H1 (cell line): ENCODE measurements around the gene SLC46A3. TPM values are rescaled to one million over a fixed set of nuclear protein-coding genes. Genes with fewer than 3 reads are reported as not detected.

Experiments used
- CTCF ChIA-PET: fragments of 300-600 bp; sonication (Branson Sonifier 250); formaldehyde crosslinking; loops from one replicate; lab custom pipeline; 2021; ENCODE audit not compliant: partially characterized antibody; lab: Charles Lee
- POLR2A ChIA-PET: fragments of 300-600 bp; sonication (Branson Sonifier 250); formaldehyde crosslinking; loops from one replicate; lab custom pipeline; 2021; ENCODE audit warnings: inconsistent platforms; ENCODE audit not compliant: partially characterized antibody; lab: Charles Lee
- DNase-seq, 2 experiments: peaks; one replicate each; pipeline versions ENCODE4 v3.0.0 to v3.0.0-alpha.2; 2010 to 2022; ENCODE audit warnings: low spot score in 2 of 2, low read depth in 1 of 2, mixed read lengths in 1 of 2
- FAIRE-seq: peaks from 2 replicates; lab custom pipeline; 2011; peaks lifted over from hg19 to GRCh38; lab: Jason Lieb, UNC
- H2AFZ ChIP-seq: 2 replicates; pipeline ENCODE4 v1.8.1; 2012; ENCODE audit warnings: low read length, inconsistent platforms
- H2AK5ac ChIP-seq: 2 replicates; pipeline ENCODE4 v1.6.1; 2013; ENCODE audit warnings: low read depth, low read length
- H2BK120ac ChIP-seq: replicated peaks from 2 replicates; pipeline ENCODE3; 2013; ENCODE audit warnings: low read depth, low read length, inconsistent platforms
- H2BK12ac ChIP-seq: 2 replicates; pipeline ENCODE4 v1.6.1; 2013; ENCODE audit warnings: low read depth, low read length
- H2BK15ac ChIP-seq: 2 replicates; pipeline ENCODE4 v1.6.1; 2013; ENCODE audit warnings: low read length
- H2BK20ac ChIP-seq: 2 replicates; pipeline ENCODE4 v1.6.1; 2013; ENCODE audit warnings: low read length
- H2BK5ac ChIP-seq: 2 replicates; pipeline ENCODE4 v1.6.1; 2013; ENCODE audit warnings: low read depth, low read length
- H3K14ac ChIP-seq: 2 replicates; pipeline ENCODE4 v1.6.1; 2013; ENCODE audit warnings: inconsistent platforms; ENCODE audit not compliant: insufficient read length
- H3K18ac ChIP-seq: 2 replicates; pipeline ENCODE4 v1.6.1; 2013; ENCODE audit warnings: low read length; ENCODE audit errors: extremely low read depth
- H3K23ac ChIP-seq: 2 replicates; pipeline ENCODE4 v1.6.1; 2013; ENCODE audit warnings: inconsistent platforms; ENCODE audit not compliant: insufficient read length
- H3K23me2 ChIP-seq: 2 replicates; pipeline ENCODE4 v1.6.1; 2013; ENCODE audit warnings: low read depth, low read length
- H3K27ac ChIP-seq: 2 replicates; pipeline ENCODE4 v1.6.1; 2011; ENCODE audit warnings: low read depth, low read length, inconsistent platforms
- H3K27me3 ChIP-seq, 4 experiments: replicated peaks in 1 of 4; 1 replicate in 1 of 4; 2 replicates in 3 of 4; pipeline versions ENCODE4 v1.6.1 to v1.8.1; 2011 to 2013; ENCODE audit warnings: low read length in 3 of 4, mild to moderate bottlenecking in 3 of 4, inconsistent platforms in 2 of 4, mixed read lengths in 2 of 4, moderate library complexity in 1 of 4; ENCODE audit not compliant: control insufficient read depth in 3 of 4, insufficient read depth in 3 of 4; ENCODE audit errors: extremely low read depth in 1 of 4
- H3K36me3 ChIP-seq, 4 experiments: 2 replicates each; pipeline versions ENCODE4 v1.6.1 to v1.8.1; 2011 to 2013; ENCODE audit warnings: mild to moderate bottlenecking in 4 of 4, low read length in 3 of 4, moderate library complexity in 2 of 4, control low read depth in 1 of 4, inconsistent platforms in 1 of 4; ENCODE audit not compliant: insufficient read depth in 4 of 4, control insufficient read depth in 2 of 4
- H3K4ac ChIP-seq: replicated peaks from 2 replicates; pipeline ENCODE3; 2013; ENCODE audit warnings: low read length, low read depth, mixed read lengths, inconsistent platforms; ENCODE audit not compliant: insufficient read length
- H3K4me1 ChIP-seq, 4 experiments: replicated peaks in 1 of 4; 1 replicate in 1 of 4; 2 replicates in 3 of 4; pipeline versions ENCODE4 v1.6.1 to v1.8.1; 2011 to 2013; ENCODE audit warnings: low read length in 3 of 4, inconsistent platforms in 2 of 4, mixed read lengths in 1 of 4; ENCODE audit not compliant: insufficient read depth in 4 of 4, control insufficient read depth in 3 of 4
- H3K4me2 ChIP-seq, 2 experiments: 2 replicates each; pipeline versions ENCODE4 v1.6.1 to v1.8.1; 2011 to 2013; ENCODE audit warnings: low read depth in 2 of 2, low read length in 2 of 2, control low read depth in 1 of 2, inconsistent platforms in 1 of 2, mild to moderate bottlenecking in 1 of 2; ENCODE audit not compliant: insufficient read depth in 1 of 2
- H3K4me3 ChIP-seq, 4 experiments: fragments of 200-600, 300-600 bp in 1 of 4; sonication (generic), shearing (Covaris generic), sonication (Bioruptor Twin) in 1 of 4; 2 replicates each; pipeline versions ENCODE4 v1.5.1 to v1.8.1; 2011 to 2016; ENCODE audit warnings: low read length in 4 of 4, low read depth in 3 of 4, control low read depth in 2 of 4, inconsistent platforms in 2 of 4, mild to moderate bottlenecking in 2 of 4, mixed read lengths in 1 of 4, moderate library complexity in 1 of 4; ENCODE audit not compliant: insufficient read depth in 2 of 4; ENCODE audit errors: extremely low read depth in 1 of 4
- H3K56ac ChIP-seq: replicated peaks from 2 replicates; pipeline ENCODE3; 2013; ENCODE audit warnings: low read depth, mild to moderate bottlenecking, mixed read lengths, low read length, inconsistent platforms; ENCODE audit not compliant: insufficient read length
- H3K79me1 ChIP-seq: 2 replicates; pipeline ENCODE4 v1.6.1; 2013; ENCODE audit warnings: low read depth, low read length, control low read depth
- H3K79me2 ChIP-seq, 2 experiments: 2 replicates each; pipeline versions ENCODE4 v1.6.1 to v1.8.1; 2012 to 2013; ENCODE audit warnings: low read length in 2 of 2, mild to moderate bottlenecking in 2 of 2, inconsistent platforms in 1 of 2; ENCODE audit not compliant: insufficient read depth in 2 of 2, control insufficient read depth in 1 of 2
- H3K9ac ChIP-seq, 4 experiments: replicated peaks in 1 of 4; 1 replicate in 1 of 4; 2 replicates in 3 of 4; pipeline versions ENCODE4 v1.6.1 to v1.8.1; 2011 to 2013; ENCODE audit warnings: low read depth in 3 of 4, low read length in 3 of 4, control low read depth in 2 of 4, mild to moderate bottlenecking in 2 of 4, moderate library complexity in 2 of 4, inconsistent platforms in 1 of 4; ENCODE audit errors: extremely low read depth in 1 of 4
- H3K9me3 ChIP-seq, 2 experiments: 2 replicates each; pipeline versions ENCODE4 v1.6.1 to v1.8.1; 2012 to 2013; ENCODE audit warnings: mild to moderate bottlenecking in 2 of 2, moderate library complexity in 2 of 2, control low read depth in 1 of 2, inconsistent platforms in 1 of 2, low read depth in 1 of 2, low read length in 1 of 2, mixed read lengths in 1 of 2; ENCODE audit not compliant: insufficient read depth in 2 of 2
- H4K20me1 ChIP-seq, 2 experiments: replicated peaks in 1 of 2; 2 replicates each; pipeline versions ENCODE3 to v1.8.1; 2011 to 2013; ENCODE audit warnings: inconsistent platforms in 2 of 2, low read length in 2 of 2, mild to moderate bottlenecking in 1 of 2; ENCODE audit not compliant: insufficient read depth in 2 of 2, control insufficient read depth in 1 of 2
- H4K5ac ChIP-seq: 2 replicates; pipeline ENCODE4 v1.6.1; 2013; ENCODE audit warnings: low read length, low read depth, mixed read lengths, inconsistent platforms; ENCODE audit not compliant: insufficient read length
- H4K8ac ChIP-seq: 2 replicates; pipeline ENCODE4 v1.8.0; 2013; ENCODE audit warnings: mild to moderate bottlenecking, moderate library complexity, low read length, inconsistent platforms; ENCODE audit not compliant: insufficient read depth; ENCODE audit errors: extremely low read depth
- H4K91ac ChIP-seq: replicated peaks from 2 replicates; pipeline ENCODE3; 2013; ENCODE audit warnings: low read length, mixed read lengths, inconsistent platforms; ENCODE audit not compliant: insufficient read length
- BRCA1 ChIP-seq: IDR thresholded peaks from 2 replicates; pipeline ENCODE4 v1.6.1; 2012; ENCODE audit warnings: low read depth, low read length, improper control_type of control experiment
- EGR1 ChIP-seq: IDR thresholded peaks from 2 replicates; pipeline ENCODE4 v1.6.1; 2011; ENCODE audit warnings: low read depth, low read length, borderline replicate concordance
- JUN ChIP-seq: IDR thresholded peaks from 2 replicates; pipeline ENCODE4 v1.6.1; 2011; ENCODE audit warnings: low read depth, mild to moderate bottlenecking, improper control_type of control experiment, low read length
- TEAD4 ChIP-seq: IDR thresholded peaks from 2 replicates; pipeline ENCODE4 v1.6.1; 2012; ENCODE audit warnings: low read depth, low read length, inconsistent platforms, mixed read lengths
- WGBS, 2 experiments: shearing (Covaris generic) in 1 of 2; methylation state at CpG; one replicate each; pipeline versions ENCODE4 v1.1.6 to v1.1.7; 2013 to 2015; ENCODE audit warnings: low lambda C conversion rate in 2 of 2, mixed read lengths in 2 of 2, inconsistent platforms in 1 of 2, low coverage in 1 of 2, missing lambda C conversion rate in 1 of 2; ENCODE audit not compliant: insufficient replicate concordance in 2 of 2, insufficient coverage in 1 of 2, insufficient read length in 1 of 2; ENCODE audit errors: extremely low coverage in 1 of 2, missing lambda C conversion rate in 1 of 2; 5-methylcytosine and 5-hydroxymethylcytosine counted together
- polyA plus RNA-seq, 7 experiments: library from polyadenylated mRNA; depleted of rRNA in 3 of 7; stranded (reverse) in 5 of 7; unstranded in 2 of 7; fragments of >200 nt in 5 of 7; fragments of 200-250 nt in 2 of 7; gene quantifications; 1 replicate in 5 of 7; 2 replicates in 1 of 7; 4 replicates in 1 of 7; pipeline versions ENCODE4 v1.2.1 to v1.2.3, GENCODE V29; 2011 to 2013; ENCODE audit warnings: missing spikeins in 2 of 7, mixed read lengths in 2 of 7
- total RNA-seq: library from RNA; stranded (reverse); fragmentation: NEBNext Ultra II Directional; extraction: Animal tissue kit (Norgen Biotek cat#: 25700); gene quantifications from 2 replicates; pipeline ENCODE4 v1.2.1, GENCODE V29; 2021

The SLC46A3 gene
- total and polyA plus RNA-seq, 2 of the 8 experiments (the other 6 are each of a cell fraction or from before 2014, with no cell fraction given) = 0.39 to 0.67 TPM

DNA sequence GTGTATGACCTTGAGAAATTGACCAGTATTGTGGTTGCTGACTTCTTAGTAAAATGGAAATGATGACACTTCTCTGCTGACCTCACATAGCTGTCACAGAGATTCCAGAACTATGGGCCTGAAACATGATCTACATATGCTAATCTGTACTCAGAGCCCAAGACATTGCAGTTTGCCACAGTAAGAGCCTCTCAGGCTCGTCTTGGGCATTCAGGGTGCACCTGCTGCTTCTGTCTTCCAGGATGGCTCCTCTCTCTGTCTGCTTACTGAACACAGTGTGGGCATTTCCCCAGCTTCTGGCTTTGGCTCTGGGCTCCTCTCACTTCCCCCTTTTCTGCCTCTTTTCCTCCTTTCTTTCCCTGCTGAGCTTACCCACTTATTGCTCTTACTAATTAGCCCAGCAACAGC is 22.3 kb upstream of the SLC46A3 start:
- no peaks in the 10 kb centered on the region for H3K9me3 ChIP-seq
- H3K36me3 ChIP-seq = no peaks in the 10 kb centered on the region
- H3K27me3 ChIP-seq = no peaks in the 10 kb centered on the region
- POLR2A ChIA-PET = no interaction called here
- H3K18ac ChIP-seq = no peak overlapping the region
- DNase-seq (no peak), FAIRE-seq (no peak)
- no peak overlapping the region for H3K27ac ChIP-seq
- H4K5ac ChIP-seq = no peak overlapping the region
- CTCF ChIA-PET = no interaction called here
- no peak overlapping the region for H3K56ac ChIP-seq
- H2AFZ ChIP-seq = no peak overlapping the region
- H3K4me1 ChIP-seq = peaks cover 2 to 16% (median 6%) of the 10 kb centered on the region in 4 experiments; a peak in 4 of 7 replicates
- H3K4ac ChIP-seq = no peak overlapping the region
- peak overlapping the region; percentile 72; the same call in 1 of the 2 replicates for H2BK15ac ChIP-seq
- H4K8ac ChIP-seq = no peak overlapping the region
- no peak overlapping the region for H2BK20ac ChIP-seq
- no peak overlapping the region for H3K23ac ChIP-seq
- H3K9ac ChIP-seq = no peak overlapping the region
- H3K23me2 ChIP-seq = no peaks in the 10 kb centered on the region
- H2BK5ac ChIP-seq = no peak overlapping the region
- H3K14ac ChIP-seq = no peak overlapping the region
- 76% methylated on average over 1 of the region's 1 CpG; no CpG with 5 or more reads in 1 of the 2 experiments for WGBS, 2 experiments
- no peaks in the 10 kb centered on the region for H3K79me2 ChIP-seq
- no peak overlapping the region for H3K4me3 ChIP-seq
- no peak overlapping the region for H4K91ac ChIP-seq
- no peaks in the 10 kb centered on the region for H4K20me1 ChIP-seq
- H2BK12ac ChIP-seq = peak overlapping the region; percentile 46; the same call in 1 of the 2 replicates
- no peak overlapping the region for H3K4me2 ChIP-seq
- no peak overlapping the region for H2BK120ac ChIP-seq
- H3K79me1 ChIP-seq = no peaks in the 10 kb centered on the region
- H2AK5ac ChIP-seq = no peak overlapping the region
- TF ChIP-seq EGR1 (no peak), JUN (no peak), TEAD4 (no peak), BRCA1 (no peak)
